GM18870 (cell line): Measurements from ENCODE around the gene TSHZ2.

Experiments
- ATAC-seq: cut with Tn5 transposase; IDR thresholded peaks from one replicate; pipeline ENCODE4 v1.9.1; 2021; ENCODE audit warnings: moderate library complexity; ENCODE audit not compliant: unreplicated experiment

Gene TSHZ2

GRCh38 chr20:53274365-53274764, 302.2 kb downstream of the TSHZ2 start:
- no peak for ATAC-seq

DNA sequence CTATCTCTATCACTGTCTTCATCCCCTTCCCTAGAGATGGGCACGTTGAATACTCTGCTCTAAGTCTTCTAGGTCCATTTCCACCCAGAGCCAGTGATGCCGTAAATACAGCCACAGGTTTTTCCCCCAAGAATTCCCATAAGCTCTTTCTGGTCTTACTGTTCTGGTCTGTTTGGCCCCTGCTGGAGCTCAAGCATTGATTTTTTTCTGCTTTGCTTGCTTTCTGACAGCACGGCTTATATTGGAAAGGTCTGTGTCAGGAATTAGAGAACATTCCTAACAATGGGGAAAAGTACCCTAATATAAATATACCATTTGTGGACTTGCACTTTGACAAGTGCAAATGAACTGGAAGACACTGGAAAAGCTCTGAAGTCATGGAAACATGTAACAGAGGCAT, 302.6 kb downstream of the TSHZ2 start:
- no peak for ATAC-seq

GRCh38 chr20:53276143-53276542, 304.0 kb downstream of the TSHZ2 start:
- no peak for ATAC-seq

DNA sequence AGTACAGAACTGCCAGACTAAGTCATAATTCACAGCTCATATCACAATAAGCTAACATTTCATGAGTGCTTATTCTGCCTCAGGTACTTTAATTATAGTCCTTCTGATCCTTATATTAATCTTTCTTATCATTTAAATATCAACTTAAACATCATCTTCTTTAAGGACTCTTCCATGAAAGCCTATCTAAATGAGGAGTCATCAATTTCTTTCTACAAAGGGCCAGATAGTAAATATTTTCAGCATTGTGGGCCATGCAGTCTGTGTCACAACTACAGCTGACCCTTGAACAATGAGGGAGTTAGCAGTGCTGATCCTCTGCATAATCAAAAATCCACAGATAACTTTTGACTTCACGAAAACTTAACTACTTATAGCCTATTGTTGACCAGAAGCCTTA, 306.4 kb downstream of the TSHZ2 start:
- ATAC-seq, result no peak

DNA sequence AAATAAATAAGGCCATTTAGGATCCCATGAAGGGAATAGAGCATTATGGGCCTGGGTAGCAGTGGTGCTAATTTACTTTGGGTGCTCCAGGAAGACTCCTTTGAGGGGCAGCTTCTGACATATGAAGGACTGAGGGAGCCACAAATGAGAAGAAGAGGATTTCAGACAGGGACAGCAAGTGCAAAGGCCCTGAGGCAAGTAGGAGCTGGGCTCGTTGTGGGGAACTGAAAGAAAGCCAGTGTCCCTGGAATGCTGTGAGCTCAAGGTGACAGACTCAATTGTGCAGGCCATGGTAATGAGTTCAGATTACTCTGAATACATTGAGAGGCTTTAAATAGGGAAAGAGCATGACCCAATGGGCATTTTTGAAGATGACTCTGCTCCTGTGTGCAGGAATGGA, 307.6 kb downstream of the TSHZ2 start:
- ATAC-seq, result no peak

- ATAC-seq, result no peak
Measured at GRCh38 chr20:53281557-53282117, 309.5 kb downstream of the TSHZ2 start.

GRCh38 chr20:53282217-53282955, 310.2 kb downstream of the TSHZ2 start:
- ATAC-seq, result no peak

GRCh38 chr20:53283011-53283410, 310.9 kb downstream of the TSHZ2 start:
- ATAC-seq, result no peak

GRCh38 chr20:53283597-53283996, 311.4 kb downstream of the TSHZ2 start:
- no peak for ATAC-seq

DNA sequence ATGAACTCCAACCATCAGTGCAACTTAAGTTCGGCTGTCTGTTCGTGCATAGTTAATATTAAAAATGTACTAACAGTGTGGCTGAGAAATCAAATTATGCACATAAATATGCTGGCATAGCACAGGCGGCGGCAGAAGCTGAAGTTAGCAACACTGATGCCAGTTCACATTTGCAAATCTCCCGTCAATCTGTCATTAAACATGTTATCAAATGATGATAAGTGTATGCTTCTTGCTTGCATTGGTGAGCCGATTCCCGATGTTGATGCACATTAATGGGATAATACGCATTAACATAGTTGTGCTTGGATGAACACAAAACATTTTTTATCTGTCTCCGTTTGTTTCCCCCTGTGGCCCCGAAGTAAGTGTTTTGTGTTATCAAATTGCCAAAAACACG, 312.1 kb downstream of the TSHZ2 start:
- no peak for ATAC-seq

GRCh38 chr20:53284696-53285095, 312.5 kb downstream of the TSHZ2 start:
- no peak for ATAC-seq

DNA sequence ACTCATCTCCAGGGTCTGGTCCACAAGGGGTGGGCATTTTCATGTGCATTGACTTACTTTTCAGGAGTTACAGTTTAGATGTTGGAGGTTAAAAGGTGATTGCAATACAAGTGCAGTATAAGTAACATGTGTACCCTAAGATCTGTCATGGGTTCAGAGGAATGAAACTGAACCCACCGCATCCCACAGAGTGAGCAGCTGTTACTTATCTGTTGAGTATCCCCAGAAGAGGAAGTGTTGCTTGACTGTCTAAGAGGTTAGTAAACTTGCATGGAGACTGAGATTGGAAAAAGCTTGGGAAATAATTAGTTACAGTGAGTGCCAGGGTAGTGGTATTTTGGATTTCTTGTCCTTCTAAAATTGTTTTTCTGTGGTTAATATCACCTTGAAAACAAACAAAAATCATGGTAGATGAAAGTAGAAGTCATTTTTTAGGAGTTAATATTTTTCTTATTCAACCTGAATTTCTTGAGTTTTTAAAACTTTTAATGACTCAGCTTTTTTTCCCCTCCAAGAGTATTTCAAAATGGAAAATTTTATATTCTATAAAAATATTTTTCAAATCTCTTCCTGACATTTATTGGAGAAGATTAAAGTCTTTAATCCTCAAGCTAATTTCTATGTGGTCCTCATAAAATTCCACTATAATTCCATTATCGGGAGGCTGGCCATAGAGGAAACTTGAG, 315.3 kb downstream of the TSHZ2 start:
- ATAC-seq, result no peak

DNA sequence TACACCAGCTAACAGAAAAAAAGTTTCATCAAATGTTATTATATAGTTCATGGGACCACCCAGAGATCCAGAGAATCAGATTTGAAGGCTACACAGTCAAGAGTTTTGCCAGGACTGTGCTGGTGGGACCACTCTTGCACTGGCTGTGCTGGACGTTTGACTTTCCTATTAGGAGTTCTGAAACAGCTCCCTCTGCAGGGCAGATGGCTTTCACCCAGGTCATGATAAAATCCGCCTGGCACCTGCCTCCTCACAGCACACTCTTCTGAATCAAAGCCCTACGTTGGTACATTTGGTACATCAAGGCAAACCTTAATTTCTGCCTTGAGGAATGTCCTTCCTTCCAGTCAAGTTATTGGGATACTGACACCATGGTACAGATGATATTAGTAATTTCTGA, 319.4 kb downstream of the TSHZ2 start:
- ATAC-seq, result no peak

DNA sequence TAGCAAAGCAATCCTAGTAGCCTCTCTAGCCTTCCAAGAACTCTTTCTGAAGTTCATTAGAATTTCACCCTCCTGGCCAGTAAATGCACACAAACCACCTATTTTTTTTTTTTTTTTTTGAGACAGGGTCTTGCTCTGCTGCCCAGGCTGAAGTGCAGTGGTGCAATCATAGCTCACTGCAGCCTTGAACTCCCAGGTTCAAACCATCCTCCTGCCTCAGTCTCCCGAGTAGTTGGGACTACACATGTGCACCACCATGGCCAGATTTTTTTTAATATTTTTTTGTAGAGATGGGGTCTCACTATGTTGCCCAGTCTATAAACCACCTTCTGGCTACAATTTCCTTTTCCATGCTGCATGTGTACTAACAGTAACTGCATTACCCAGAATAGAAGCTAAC, 320.2 kb downstream of the TSHZ2 start:
- ATAC-seq, result no peak

GRCh38 chr20:53294804-53295203, 322.6 kb downstream of the TSHZ2 start:
- no peak for ATAC-seq

- no peak for ATAC-seq
Measured at GRCh38 chr20:53296025-53296424, 323.9 kb downstream of the TSHZ2 start.

DNA sequence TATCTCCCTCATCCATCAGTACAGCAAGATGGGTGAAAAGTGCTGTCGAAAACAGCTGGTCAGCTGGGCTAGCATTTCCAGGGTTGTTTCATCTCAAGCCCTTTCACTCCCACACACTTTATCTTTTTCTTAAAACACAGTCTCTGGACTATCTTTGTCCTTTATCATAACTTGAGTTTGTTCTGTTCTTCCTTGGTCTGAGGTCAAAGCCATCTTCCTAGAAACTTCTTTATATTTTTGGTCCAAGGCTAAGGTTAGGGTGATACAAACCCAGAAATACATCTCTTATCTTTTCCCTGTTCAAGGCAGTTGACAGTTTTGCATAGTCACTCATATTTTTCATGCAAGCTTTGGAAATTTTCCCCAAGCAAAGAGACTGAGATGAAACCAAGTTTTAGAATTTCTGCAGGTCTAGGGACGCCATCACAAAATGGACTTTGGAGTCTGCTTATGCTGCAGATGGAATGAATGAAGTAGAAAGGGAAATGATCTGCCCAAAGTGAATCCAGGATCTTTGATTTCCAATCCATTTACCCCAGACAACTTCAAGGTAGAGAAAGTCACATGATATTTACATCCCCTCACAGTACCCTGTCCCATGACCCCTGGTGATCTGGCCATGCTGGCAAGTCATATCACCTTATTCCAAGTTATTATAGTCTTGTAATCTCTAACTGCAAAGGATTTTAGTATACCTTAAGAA, 324.4 kb downstream of the TSHZ2 start:
- no peak for ATAC-seq

DNA sequence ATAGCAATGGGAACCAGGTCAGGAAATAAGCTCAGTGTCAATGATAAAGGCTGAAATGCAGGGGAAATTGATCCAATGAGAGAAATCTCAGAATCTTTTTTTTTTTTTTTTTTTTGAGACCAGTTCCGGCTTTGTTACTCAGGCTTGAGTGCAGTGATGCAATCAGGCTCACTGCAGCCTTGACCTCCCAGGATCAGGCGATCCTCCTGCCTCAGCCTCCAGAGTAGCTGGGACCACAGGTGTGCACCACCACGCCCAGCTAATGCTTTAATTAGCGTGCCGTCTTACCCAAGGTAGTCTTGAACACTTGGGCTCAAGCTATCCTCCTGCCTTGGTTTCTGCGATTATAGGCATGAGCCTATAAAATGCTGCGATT, 325.0 kb downstream of the TSHZ2 start:
- no peak for ATAC-seq

GRCh38 chr20:53298260-53298659, 326.1 kb downstream of the TSHZ2 start:
- no peak for ATAC-seq

DNA sequence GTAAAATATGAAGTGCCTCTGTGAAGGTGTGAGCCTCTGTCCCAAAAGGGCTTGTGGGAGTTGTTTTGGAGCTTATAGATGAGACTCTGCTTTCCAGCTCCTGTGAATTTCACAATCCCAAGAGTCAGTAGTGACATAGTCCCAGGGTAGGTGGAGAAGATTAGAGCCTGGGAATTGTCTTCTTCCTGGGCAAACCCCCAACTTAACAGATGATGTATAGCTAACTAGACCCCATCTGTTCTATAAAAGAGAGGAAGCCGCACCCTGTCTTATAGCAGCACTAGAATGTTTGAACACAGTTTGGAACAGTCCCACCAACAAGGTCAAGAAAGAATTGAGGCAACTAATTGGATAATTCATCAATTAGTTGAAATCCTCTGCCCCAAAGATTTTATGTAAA, 326.8 kb downstream of the TSHZ2 start:
- ATAC-seq, result no peak

GRCh38 chr20:53299831-53300230, 327.7 kb downstream of the TSHZ2 start:
- no peak for ATAC-seq

- no peak for ATAC-seq
Measured at GRCh38 chr20:53301869-53302268, 329.7 kb downstream of the TSHZ2 start.
